Natural killer cell treated with Interleukin-12 subunit alpha and Interleukin-12 subunit beta and Interleukin-15 and Interleukin-18, amount 100 ng/mL, for 72 hours (primary cell): ENCODE results near the gene COPZ2. TPM values are rescaled to one million over a fixed set of nuclear protein-coding genes. Genes with fewer than 3 reads are reported as not detected.
"Not testable (repeated sequence)": the region's sequence is repeated elsewhere in the genome, so short reads cannot be mapped to it uniquely, and the experiment has no call there.

Experiments
- ATAC-seq, 2 donors: fragments of 150-1000 bp; cut with Tn5 transposase in 1 of 2; sonication (Bioruptor Pico), chemical (Tn5 transposase) in 1 of 2; 2 replicates each; pipeline ENCODE4 v1.10.0; 2021
- DNase-seq: peaks from one replicate; pipeline ENCODE4 v3.0.0; 2022; ENCODE audit warnings: low spot score
- H3K27ac Mint-ChIP-seq, 2 donors: 1 replicate in 1 of 2; 2 replicates in 1 of 2; pipeline ENCODE4 v1.8.0; 2022; ENCODE audit warnings: mixed read lengths in 2 of 2, mild to moderate bottlenecking in 1 of 2, moderate library complexity in 1 of 2
- H3K27me3 Mint-ChIP-seq, 2 donors: 1 replicate in 1 of 2; 2 replicates in 1 of 2; pipeline ENCODE4 v1.8.0; 2022; ENCODE audit warnings: mixed read lengths in 2 of 2
- H3K36me3 Mint-ChIP-seq: one replicate; pipeline ENCODE4 v1.8.0; 2022; ENCODE audit warnings: mixed read lengths
- H3K4me1 Mint-ChIP-seq, 2 donors: 1 replicate in 1 of 2; 2 replicates in 1 of 2; pipeline ENCODE4 v1.8.0; 2022; ENCODE audit warnings: low read depth in 2 of 2, mixed read lengths in 2 of 2, mild to moderate bottlenecking in 1 of 2
- H3K4me3 Mint-ChIP-seq: one replicate; pipeline ENCODE4 v1.8.0; 2022; ENCODE audit warnings: mixed read lengths
- H3K9me3 Mint-ChIP-seq: 2 replicates; pipeline ENCODE4 v1.8.0; 2022; ENCODE audit warnings: mixed read lengths
- total RNA-seq, 2 donors: library from RNA; stranded (reverse); gene quantifications; one replicate each; pipeline ENCODE4 v1.2.3, GENCODE V29; 2022

COPZ2 gene
- total RNA-seq: 10 to 100 TPM; 14.9 to 32.9 TPM

- ATAC-seq: peak; percentile 89 to 90
- peak within 1 kb of the TSS; percentile 78 for H3K4me3 Mint-ChIP-seq
- H3K4me1 Mint-ChIP-seq: peaks cover 7 to 10% of the 10 kb centered on the region in 2 donors
- H3K9me3 Mint-ChIP-seq: no peaks in the 10 kb centered on the region
- H3K27me3 Mint-ChIP-seq: peaks cover 0 to 3% of the 10 kb centered on the region in 2 donors
- DNase-seq: peak; percentile 70
- H3K27ac Mint-ChIP-seq: peak within 1 kb of the TSS; percentile 17 to 79
- no peaks in the 10 kb centered on the region for H3K36me3 Mint-ChIP-seq
Measured at GRCh38 chr17:48037036-48037837, at the start of gene COPZ2. COPZ2 (minus strand) TSS chr17:48037797; CDS start chr17:48037777, 20 bp downstream.

- ATAC-seq: no peak
- H3K4me3 Mint-ChIP-seq: no peak overlapping the region
- no peaks in the 10 kb centered on the region for H3K27me3 Mint-ChIP-seq
- no peaks in the 10 kb centered on the region for H3K36me3 Mint-ChIP-seq
- H3K4me1 Mint-ChIP-seq: peaks cover 0 to 3% of the 10 kb centered on the region in 2 donors
- no peak overlapping the region for H3K27ac Mint-ChIP-seq
- no peaks in the 10 kb centered on the region for H3K9me3 Mint-ChIP-seq
- DNase-seq: no peak
Measured at GRCh38 chr17:48084932-48085331, 47.3 kb upstream of the COPZ2 start.

- no peaks in the 10 kb centered on the region for H3K9me3 Mint-ChIP-seq
- H3K27me3 Mint-ChIP-seq: no peaks in the 10 kb centered on the region
- no peaks in the 10 kb centered on the region for H3K36me3 Mint-ChIP-seq
- DNase-seq (no peak), ATAC-seq (no peak)
- H3K4me1 Mint-ChIP-seq: no peaks in the 10 kb centered on the region
- no peak overlapping the region for H3K27ac Mint-ChIP-seq
- H3K4me3 Mint-ChIP-seq: no peak overlapping the region
Measured at GRCh38 chr17:48081858-48082257, 44.3 kb upstream of the COPZ2 start.

- not testable (repeated sequence) for H3K36me3 Mint-ChIP-seq, H3K4me3 Mint-ChIP-seq, H3K27me3 Mint-ChIP-seq, DNase-seq, H3K27ac Mint-ChIP-seq, ATAC-seq, H3K4me1 Mint-ChIP-seq, H3K9me3 Mint-ChIP-seq
Measured at GRCh38 chr17:48077152-48077551, 39.6 kb upstream of the COPZ2 start.

GRCh38 chr17:48074322-48075081, 36.9 kb upstream of the COPZ2 start:
- Mint-ChIP-seq H3K27me3 (no peaks in the 10 kb centered on the region), H3K4me1 (peaks cover 0 to 3% of the 10 kb centered on the region in 2 donors), H3K36me3 (no peaks in the 10 kb centered on the region), H3K27ac (no peak overlapping the region), H3K9me3 (no peaks in the 10 kb centered on the region), H3K4me3 (no peak overlapping the region)
- ATAC-seq (peak in 1 of 2 donors; percentile 78), DNase-seq (peak; percentile 79)

GRCh38 chr17:48073566-48074094, 36.0 kb upstream of the COPZ2 start:
- not testable (repeated sequence) for DNase-seq, H3K4me3 Mint-ChIP-seq, H3K9me3 Mint-ChIP-seq, H3K36me3 Mint-ChIP-seq, H3K27ac Mint-ChIP-seq, H3K27me3 Mint-ChIP-seq, ATAC-seq, H3K4me1 Mint-ChIP-seq

GRCh38 chr17:48072811-48073210, 35.2 kb upstream of the COPZ2 start:
- not testable (repeated sequence) for H3K36me3 Mint-ChIP-seq, DNase-seq, H3K4me1 Mint-ChIP-seq, H3K27me3 Mint-ChIP-seq, H3K27ac Mint-ChIP-seq, ATAC-seq, H3K9me3 Mint-ChIP-seq, H3K4me3 Mint-ChIP-seq

GRCh38 chr17:48071654-48072053, 34.1 kb upstream of the COPZ2 start:
- Mint-ChIP-seq H3K27me3 (no peaks in the 10 kb centered on the region), H3K9me3 (no peaks in the 10 kb centered on the region), H3K36me3 (peaks cover 9% of the 10 kb centered on the region), H3K27ac (no peak overlapping the region), H3K4me1 (peaks cover 0 to 3% of the 10 kb centered on the region in 2 donors), H3K4me3 (no peak overlapping the region)
- DNase-seq (no peak), ATAC-seq (no peak)

- H3K27ac Mint-ChIP-seq: no peak overlapping the region
Measured at GRCh38 chr17:48070195-48070594, 32.6 kb upstream of the COPZ2 start.

GRCh38 chr17:48068491-48068961, 30.9 kb upstream of the COPZ2 start:
- Mint-ChIP-seq H3K27ac (peak overlapping the region in 1 of 2 donors; percentile 43), H3K9me3 (no peaks in the 10 kb centered on the region), H3K27me3 (no peaks in the 10 kb centered on the region), H3K4me1 (peaks cover 0 to 5% of the 10 kb centered on the region in 2 donors), H3K4me3 (no peak overlapping the region), H3K36me3 (peaks cover 22% of the 10 kb centered on the region)
- DNase-seq (no peak), ATAC-seq (peak in 1 of 2 donors; percentile 59)

More at GRCh38 chr17:48070195-48070594, 32.6 kb upstream of the COPZ2 start:
- peaks cover 16% of the 10 kb centered on the region for H3K36me3 Mint-ChIP-seq
- peaks cover 0 to 3% of the 10 kb centered on the region in 2 donors for H3K4me1 Mint-ChIP-seq
- H3K4me3 Mint-ChIP-seq: no peak overlapping the region
- H3K27me3 Mint-ChIP-seq: no peaks in the 10 kb centered on the region
- H3K9me3 Mint-ChIP-seq: no peaks in the 10 kb centered on the region
- ATAC-seq (no peak), DNase-seq (no peak)

- H3K4me3 Mint-ChIP-seq, H3K9me3 Mint-ChIP-seq, H3K27me3 Mint-ChIP-seq, ATAC-seq, H3K27ac Mint-ChIP-seq, DNase-seq, H3K4me1 Mint-ChIP-seq: not testable (repeated sequence)
- peaks cover 22% of the 10 kb centered on the region for H3K36me3 Mint-ChIP-seq
Measured at GRCh38 chr17:48067808-48068207, 30.2 kb upstream of the COPZ2 start.

GRCh38 chr17:48067245-48067644, 29.6 kb upstream of the COPZ2 start:
- Mint-ChIP-seq H3K4me3 (no peak overlapping the region), H3K9me3 (no peaks in the 10 kb centered on the region), H3K27ac (no peak overlapping the region), H3K27me3 (no peaks in the 10 kb centered on the region), H3K36me3 (peaks cover 27% of the 10 kb centered on the region), H3K4me1 (peaks cover 0 to 5% of the 10 kb centered on the region in 2 donors)
- DNase-seq (no peak), ATAC-seq (no peak)

- Mint-ChIP-seq H3K4me3 (no peak overlapping the region), H3K27me3 (no peaks in the 10 kb centered on the region), H3K9me3 (no peaks in the 10 kb centered on the region), H3K36me3 (peaks cover 27% of the 10 kb centered on the region), H3K4me1 (peaks cover 0 to 5% of the 10 kb centered on the region in 2 donors), H3K27ac (no peak overlapping the region)
- DNase-seq: no peak
- no peak for ATAC-seq
Measured at GRCh38 chr17:48066656-48067055, 29.1 kb upstream of the COPZ2 start.

GRCh38 chr17:48066192-48066591, 28.6 kb upstream of the COPZ2 start:
- H3K9me3 Mint-ChIP-seq: no peaks in the 10 kb centered on the region
- peaks cover 0 to 7% of the 10 kb centered on the region in 2 donors for H3K4me1 Mint-ChIP-seq
- ATAC-seq (no peak), DNase-seq (no peak)
- no peak overlapping the region for H3K4me3 Mint-ChIP-seq
- no peaks in the 10 kb centered on the region for H3K27me3 Mint-ChIP-seq
- no peak overlapping the region for H3K27ac Mint-ChIP-seq
- peaks cover 31% of the 10 kb centered on the region for H3K36me3 Mint-ChIP-seq
